Measurements from ENCODE around the gene BCAS3. TPM values are rescaled to one million over a fixed set of nuclear protein-coding genes. Genes with fewer than 3 reads are reported as not detected.

BCAS3 gene
- total and polyA plus RNA-seq, 5 donors from 2014 or later, result 29.7 to 59.1 (median 33.9) TPM

- H3K27me3 ChIP-seq (ENCODE audit: control insufficient read depth, insufficient read depth, low read length), result peaks cover 11% of the 10 kb centered on the region
- Mint-ChIP-seq H3K4me1 (peaks cover 0 to 28% (median 10%) of the 10 kb centered on the region in 4 donors), H3K9me3 (no peaks in the 10 kb centered on the region), H3K27ac (no peak overlapping the region), H3K36me3 (no peaks in the 10 kb centered on the region), H3K27me3 (peaks cover 57% of the 10 kb centered on the region), H3K4me3 (peak overlapping the region; percentile 63 to 74 (median 68))
- no peak overlapping the region for H3K27ac ChIP-seq (ENCODE audit: insufficient read depth, low read length, poor library complexity, severe bottlenecking)
- DNase-seq (peak; percentile 64 to 78 (median 66)), ATAC-seq (ENCODE audit: low read depth in 2 of 2) (peak; percentile 78 to 81)
- H3K9me3 ChIP-seq (ENCODE audit: control insufficient read depth in 2 of 2, low read length in 2 of 2), result no peaks in the 10 kb centered on the region
- no peak overlapping the region for H3K4me3 ChIP-seq (ENCODE audit: low read depth, low read length)
- H3K4me1 ChIP-seq (ENCODE audit: control insufficient read depth, insufficient read depth, low read length, poor library complexity, severe bottlenecking), result peaks cover 47% of the 10 kb centered on the region
- no peaks in the 10 kb centered on the region for H3K36me3 ChIP-seq (ENCODE audit: control insufficient read depth, insufficient read depth, low read length)
Observed at GRCh38 chr17:61412143-61412859, 734.6 kb downstream of the BCAS3 start.

GRCh38 chr17:61412860-61413660 lies 735.4 kb downstream of the BCAS3 start:
- Mint-ChIP-seq H3K9me3 (no peaks in the 10 kb centered on the region), H3K4me1 (peaks cover 0 to 20% (median 10%) of the 10 kb centered on the region in 4 donors), H3K36me3 (no peaks in the 10 kb centered on the region), H3K27ac (no peak overlapping the region), H3K4me3 (peak overlapping the region; percentile 50 to 75 (median 66)), H3K27me3 (peaks cover 53% of the 10 kb centered on the region)
- Histone ChIP-seq H3K27ac (ENCODE audit: insufficient read depth, low read length, poor library complexity, severe bottlenecking) (no peak overlapping the region), H3K4me3 (ENCODE audit: low read depth, low read length) (no peak overlapping the region), H3K36me3 (ENCODE audit: control insufficient read depth, insufficient read depth, low read length) (no peaks in the 10 kb centered on the region), H3K9me3 (ENCODE audit: control insufficient read depth in 2 of 2, low read length in 2 of 2) (no peaks in the 10 kb centered on the region), H3K27me3 (ENCODE audit: control insufficient read depth, insufficient read depth, low read length) (peaks cover 6% of the 10 kb centered on the region), H3K4me1 (ENCODE audit: control insufficient read depth, insufficient read depth, low read length, poor library complexity, severe bottlenecking) (peaks cover 47% of the 10 kb centered on the region)
- ATAC-seq (ENCODE audit: low read depth in 2 of 2) (no peak), DNase-seq (no peak)

- H3K36me3 Mint-ChIP-seq, result no peaks in the 10 kb centered on the region
- DNase-seq, result no peak
- H3K4me3 Mint-ChIP-seq, result peak overlapping the region in 2 of 4 donors; percentile 49 to 50
- H3K4me3 ChIP-seq (ENCODE audit: low read depth, low read length), result no peak overlapping the region
- no peaks in the 10 kb centered on the region for H3K9me3 ChIP-seq (ENCODE audit: control insufficient read depth in 2 of 2, low read length in 2 of 2)
- ATAC-seq (ENCODE audit: low read depth in 2 of 2), result no peak
- H3K4me1 ChIP-seq (ENCODE audit: control insufficient read depth, insufficient read depth, low read length, poor library complexity, severe bottlenecking), result peaks cover 42% of the 10 kb centered on the region
- H3K27ac ChIP-seq (ENCODE audit: insufficient read depth, low read length, poor library complexity, severe bottlenecking), result no peak overlapping the region
- peaks cover 0 to 16% (median 9%) of the 10 kb centered on the region in 4 donors for H3K4me1 Mint-ChIP-seq
- H3K27ac Mint-ChIP-seq, result no peak overlapping the region
- peaks cover 3% of the 10 kb centered on the region for H3K27me3 ChIP-seq (ENCODE audit: control insufficient read depth, insufficient read depth, low read length)
- H3K36me3 ChIP-seq (ENCODE audit: control insufficient read depth, insufficient read depth, low read length), result no peaks in the 10 kb centered on the region
- peaks cover 53% of the 10 kb centered on the region for H3K27me3 Mint-ChIP-seq
- no peaks in the 10 kb centered on the region for H3K9me3 Mint-ChIP-seq
Observed at GRCh38 chr17:61413661-61414126, 736.0 kb downstream of the BCAS3 start.

GRCh38 chr17:61414141-61414935 lies 736.7 kb downstream of the BCAS3 start:
- Histone ChIP-seq H3K4me1 (ENCODE audit: control insufficient read depth, insufficient read depth, low read length, poor library complexity, severe bottlenecking) (peaks cover 36% of the 10 kb centered on the region), H3K9me3 (ENCODE audit: control insufficient read depth in 2 of 2, low read length in 2 of 2) (no peaks in the 10 kb centered on the region), H3K27ac (ENCODE audit: insufficient read depth, low read length, poor library complexity, severe bottlenecking) (no peak overlapping the region), H3K36me3 (ENCODE audit: control insufficient read depth, insufficient read depth, low read length) (no peaks in the 10 kb centered on the region), H3K4me3 (ENCODE audit: low read depth, low read length) (no peak overlapping the region), H3K27me3 (ENCODE audit: control insufficient read depth, insufficient read depth, low read length) (peaks cover 1% of the 10 kb centered on the region)
- ATAC-seq (ENCODE audit: low read depth in 2 of 2), result no peak
- H3K4me3 Mint-ChIP-seq, result no peak overlapping the region
- H3K27ac Mint-ChIP-seq, result no peak overlapping the region
- H3K4me1 Mint-ChIP-seq, result peaks cover 0 to 14% (median 6%) of the 10 kb centered on the region in 4 donors
- H3K36me3 Mint-ChIP-seq, result no peaks in the 10 kb centered on the region
- H3K27me3 Mint-ChIP-seq, result peaks cover 55% of the 10 kb centered on the region
- H3K9me3 Mint-ChIP-seq, result peaks cover 0 to under 1% (median 0%) of the 10 kb centered on the region in 7 donors
- DNase-seq, result no peak

- Mint-ChIP-seq H3K36me3 (no peaks in the 10 kb centered on the region), H3K4me3 (no peak overlapping the region), H3K27me3 (peaks cover 54% of the 10 kb centered on the region), H3K27ac (no peak overlapping the region), H3K9me3 (peaks cover 0 to 1% (median 0%) of the 10 kb centered on the region in 7 donors), H3K4me1 (peaks cover 0 to 11% (median 5%) of the 10 kb centered on the region in 4 donors)
- Histone ChIP-seq H3K4me3 (ENCODE audit: low read depth, low read length) (no peak overlapping the region), H3K36me3 (ENCODE audit: control insufficient read depth, insufficient read depth, low read length) (no peaks in the 10 kb centered on the region), H3K9me3 (ENCODE audit: control insufficient read depth in 2 of 2, low read length in 2 of 2) (no peaks in the 10 kb centered on the region), H3K27me3 (ENCODE audit: control insufficient read depth, insufficient read depth, low read length) (peaks cover 6% of the 10 kb centered on the region), H3K27ac (ENCODE audit: insufficient read depth, low read length, poor library complexity, severe bottlenecking) (no peak overlapping the region), H3K4me1 (ENCODE audit: control insufficient read depth, insufficient read depth, low read length, poor library complexity, severe bottlenecking) (peaks cover 34% of the 10 kb centered on the region)
- no peak for ATAC-seq (ENCODE audit: low read depth in 2 of 2)
- DNase-seq, result no peak
Observed at GRCh38 chr17:61414936-61415251, 737.2 kb downstream of the BCAS3 start.

- H3K4me1 Mint-ChIP-seq, result peaks cover 0 to 4% (median 2%) of the 10 kb centered on the region in 4 donors
- Histone ChIP-seq H3K9me3 (ENCODE audit: control insufficient read depth in 2 of 2, low read length in 2 of 2) (no peaks in the 10 kb centered on the region), H3K27ac (ENCODE audit: insufficient read depth, low read length, poor library complexity, severe bottlenecking) (no peak overlapping the region), H3K4me3 (ENCODE audit: low read depth, low read length) (no peak overlapping the region), H3K27me3 (ENCODE audit: control insufficient read depth, insufficient read depth, low read length) (peaks cover 7% of the 10 kb centered on the region), H3K36me3 (ENCODE audit: control insufficient read depth, insufficient read depth, low read length) (no peaks in the 10 kb centered on the region), H3K4me1 (ENCODE audit: control insufficient read depth, insufficient read depth, low read length, poor library complexity, severe bottlenecking) (peaks cover 27% of the 10 kb centered on the region)
- ATAC-seq (ENCODE audit: low read depth in 2 of 2) (no peak), DNase-seq (no peak)
- H3K36me3 Mint-ChIP-seq, result no peaks in the 10 kb centered on the region
- H3K9me3 Mint-ChIP-seq, result peaks cover 0 to 1% (median 0%) of the 10 kb centered on the region in 7 donors
- H3K27ac Mint-ChIP-seq, result no peak overlapping the region
- peaks cover 54% of the 10 kb centered on the region for H3K27me3 Mint-ChIP-seq
- peak overlapping the region in 3 of 4 donors; percentile 41 to 75 (median 48) for H3K4me3 Mint-ChIP-seq
Observed at GRCh38 chr17:61415374-61416210, 737.9 kb downstream of the BCAS3 start.

GRCh38 chr17:61416211-61416539 lies 738.5 kb downstream of the BCAS3 start:
- Histone ChIP-seq H3K4me3 (ENCODE audit: low read depth, low read length) (no peak overlapping the region), H3K27me3 (ENCODE audit: control insufficient read depth, insufficient read depth, low read length) (peaks cover 7% of the 10 kb centered on the region), H3K4me1 (ENCODE audit: control insufficient read depth, insufficient read depth, low read length, poor library complexity, severe bottlenecking) (peaks cover 21% of the 10 kb centered on the region), H3K36me3 (ENCODE audit: control insufficient read depth, insufficient read depth, low read length) (no peaks in the 10 kb centered on the region), H3K9me3 (ENCODE audit: control insufficient read depth in 2 of 2, low read length in 2 of 2) (no peaks in the 10 kb centered on the region), H3K27ac (ENCODE audit: insufficient read depth, low read length, poor library complexity, severe bottlenecking) (no peak overlapping the region)
- no peak for ATAC-seq (ENCODE audit: low read depth in 2 of 2)
- Mint-ChIP-seq H3K27ac (no peak overlapping the region), H3K4me3 (peak overlapping the region in 2 of 4 donors; percentile 48 to 75), H3K36me3 (no peaks in the 10 kb centered on the region), H3K27me3 (peaks cover 51% of the 10 kb centered on the region), H3K4me1 (peaks cover 0 to 2% (median under 1%) of the 10 kb centered on the region in 4 donors), H3K9me3 (peaks cover 0 to 1% (median 0%) of the 10 kb centered on the region in 7 donors)
- no peak for DNase-seq
